ENCODE results near the gene TDRD3. TPM values are rescaled to one million over a fixed set of nuclear protein-coding genes. Genes with fewer than 3 reads are reported as not detected.

Gene TDRD3
- total RNA-seq, 6 experiments from 2014 or later = 11.5 to 13.3 (median 12.3) TPM

DNA sequence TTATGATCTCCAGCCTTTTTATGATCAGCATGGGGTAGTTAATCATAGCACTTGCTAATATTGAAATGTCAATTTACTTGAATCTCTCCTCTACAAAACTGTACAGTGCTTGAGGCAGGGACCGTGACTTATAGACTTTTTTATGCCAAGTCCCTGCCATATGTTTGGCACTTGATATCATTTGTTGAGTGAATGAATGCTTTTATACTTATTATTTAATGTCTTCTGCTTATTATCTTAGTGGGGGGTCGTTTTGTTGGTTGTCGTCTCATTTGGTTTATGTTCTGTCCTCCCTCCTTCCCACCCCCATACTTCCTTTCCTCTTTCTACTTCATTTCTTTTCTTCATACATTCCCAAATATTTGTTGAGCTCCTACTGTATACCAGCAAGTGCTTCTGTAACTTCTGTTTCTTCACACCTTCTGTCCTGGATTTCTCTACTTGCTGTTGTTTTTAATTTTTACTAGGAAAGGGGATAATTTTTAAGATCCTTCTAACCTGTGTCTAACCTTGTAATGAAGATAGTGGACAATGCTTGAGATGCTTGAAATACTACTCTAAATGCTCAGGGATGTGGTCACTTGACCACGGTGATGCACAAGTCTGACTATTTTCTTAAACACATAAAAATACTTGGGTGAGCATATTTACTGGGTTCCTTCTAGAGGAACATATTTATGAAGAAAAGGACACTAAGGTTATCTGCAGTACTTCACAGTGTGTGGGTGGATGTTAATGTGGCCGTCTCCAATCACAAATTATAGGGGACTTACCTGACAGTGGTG lies 223.8 kb downstream of the TDRD3 start:
- H3K9me3 Mint-ChIP-seq = no peaks in the 10 kb centered on the region
- H3K27me3 Mint-ChIP-seq (ENCODE audit: insufficient read depth) = peaks cover 5% of the 10 kb centered on the region
- no peaks in the 10 kb centered on the region; the same call in 1 of the 2 replicates for H3K4me1 Mint-ChIP-seq (ENCODE audit: low read depth)
- no peak overlapping the region for H3K4me3 Mint-ChIP-seq
- TF ChIP-seq, protein P1, sequence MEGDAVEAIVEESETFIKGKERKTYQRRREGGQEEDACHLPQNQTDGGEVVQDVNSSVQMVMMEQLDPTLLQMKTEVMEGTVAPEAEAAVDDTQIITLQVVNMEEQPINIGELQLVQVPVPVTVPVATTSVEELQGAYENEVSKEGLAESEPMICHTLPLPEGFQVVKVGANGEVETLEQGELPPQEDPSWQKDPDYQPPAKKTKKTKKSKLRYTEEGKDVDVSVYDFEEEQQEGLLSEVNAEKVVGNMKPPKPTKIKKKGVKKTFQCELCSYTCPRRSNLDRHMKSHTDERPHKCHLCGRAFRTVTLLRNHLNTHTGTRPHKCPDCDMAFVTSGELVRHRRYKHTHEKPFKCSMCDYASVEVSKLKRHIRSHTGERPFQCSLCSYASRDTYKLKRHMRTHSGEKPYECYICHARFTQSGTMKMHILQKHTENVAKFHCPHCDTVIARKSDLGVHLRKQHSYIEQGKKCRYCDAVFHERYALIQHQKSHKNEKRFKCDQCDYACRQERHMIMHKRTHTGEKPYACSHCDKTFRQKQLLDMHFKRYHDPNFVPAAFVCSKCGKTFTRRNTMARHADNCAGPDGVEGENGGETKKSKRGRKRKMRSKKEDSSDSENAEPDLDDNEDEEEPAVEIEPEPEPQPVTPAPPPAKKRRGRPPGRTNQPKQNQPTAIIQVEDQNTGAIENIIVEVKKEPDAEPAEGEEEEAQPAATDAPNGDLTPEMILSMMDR (IDR thresholded peaks at IDR 0.05) = no peak
- no peaks in the 10 kb centered on the region for H3K36me3 Mint-ChIP-seq (ENCODE audit: low read depth)
- DNase-seq = no peak
- no peak overlapping the region for H3K27ac Mint-ChIP-seq

DNA sequence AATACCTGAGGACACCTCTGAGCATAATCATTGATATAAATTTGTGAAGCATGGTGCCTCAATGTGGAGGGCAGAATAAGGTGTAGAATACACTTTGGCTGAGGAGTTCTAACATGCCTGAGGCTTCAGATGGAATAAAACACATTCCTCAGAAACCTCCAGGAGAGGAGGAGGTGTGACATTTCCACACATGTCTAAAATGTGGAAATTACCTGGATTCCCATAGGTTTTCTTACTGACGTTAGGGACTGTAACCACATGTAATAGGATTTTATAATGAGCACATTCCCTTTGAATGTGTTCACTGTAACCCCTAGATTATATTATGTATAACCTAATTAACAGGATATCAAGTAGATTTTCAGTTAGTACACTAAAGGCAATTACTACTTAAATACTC lies 226.1 kb downstream of the TDRD3 start:
- DNase-seq = no peak
- no peak overlapping the region for H3K27ac Mint-ChIP-seq
- no peaks in the 10 kb centered on the region; the same call in 1 of the 2 replicates for H3K4me1 Mint-ChIP-seq (ENCODE audit: low read depth)
- H3K27me3 Mint-ChIP-seq (ENCODE audit: insufficient read depth) = peaks cover 7% of the 10 kb centered on the region
- H3K9me3 Mint-ChIP-seq = no peaks in the 10 kb centered on the region
- no peak overlapping the region for H3K4me3 Mint-ChIP-seq
- no peaks in the 10 kb centered on the region for H3K36me3 Mint-ChIP-seq (ENCODE audit: low read depth)
- TF ChIP-seq, protein P1 (IDR thresholded peaks at IDR 0.05) = no peak

Other genes with a start within 250 kb of the TDRD3 start
- gene DIAPH3, start 233.3 kb upstream of the TDRD3 start, total RNA-seq (2021; fragmentation: NEBNext Ultra II Directional; extraction: Animal tissue kit (Norgen Biotek cat#: 25700)) = 10 to 100 TPM; 18.4 to 38.5 (median 37.5) TPM